Measurements from ENCODE around the gene HSDL1.

DNA sequence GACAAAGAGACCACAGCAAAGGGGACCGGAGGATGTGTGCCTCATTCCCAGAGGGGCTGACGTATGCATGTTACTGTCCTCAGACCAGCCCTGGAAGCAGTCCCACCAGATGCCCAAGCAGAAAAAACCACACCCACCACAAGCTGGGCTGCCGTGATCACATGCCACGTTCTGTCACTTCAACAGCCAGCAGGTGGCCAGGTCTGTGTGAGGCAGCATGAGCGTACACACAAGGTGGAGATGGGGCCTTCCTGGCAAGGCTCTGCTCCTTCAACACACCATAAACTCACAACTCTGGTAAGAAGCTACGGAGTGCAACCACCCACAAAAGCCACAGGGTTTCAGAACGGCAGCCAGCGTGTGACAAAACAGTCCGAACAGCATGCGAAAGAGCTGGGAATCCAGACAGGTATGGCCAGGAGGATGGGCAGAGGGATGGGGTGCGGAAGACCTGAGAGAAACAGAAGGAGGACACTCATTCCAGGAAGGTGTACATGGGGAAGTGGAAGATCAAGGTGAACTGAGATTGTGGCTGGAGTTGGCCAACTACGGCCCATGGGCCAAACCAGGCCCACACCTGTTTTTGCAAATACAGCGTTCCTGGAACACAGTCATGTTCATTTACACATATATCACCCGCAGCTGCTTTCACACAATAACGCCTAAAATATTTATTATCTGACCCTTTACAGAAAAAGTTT is 56.1 kb downstream of the HSDL1 start:
- TF ChIP-seq, protein P1, sequence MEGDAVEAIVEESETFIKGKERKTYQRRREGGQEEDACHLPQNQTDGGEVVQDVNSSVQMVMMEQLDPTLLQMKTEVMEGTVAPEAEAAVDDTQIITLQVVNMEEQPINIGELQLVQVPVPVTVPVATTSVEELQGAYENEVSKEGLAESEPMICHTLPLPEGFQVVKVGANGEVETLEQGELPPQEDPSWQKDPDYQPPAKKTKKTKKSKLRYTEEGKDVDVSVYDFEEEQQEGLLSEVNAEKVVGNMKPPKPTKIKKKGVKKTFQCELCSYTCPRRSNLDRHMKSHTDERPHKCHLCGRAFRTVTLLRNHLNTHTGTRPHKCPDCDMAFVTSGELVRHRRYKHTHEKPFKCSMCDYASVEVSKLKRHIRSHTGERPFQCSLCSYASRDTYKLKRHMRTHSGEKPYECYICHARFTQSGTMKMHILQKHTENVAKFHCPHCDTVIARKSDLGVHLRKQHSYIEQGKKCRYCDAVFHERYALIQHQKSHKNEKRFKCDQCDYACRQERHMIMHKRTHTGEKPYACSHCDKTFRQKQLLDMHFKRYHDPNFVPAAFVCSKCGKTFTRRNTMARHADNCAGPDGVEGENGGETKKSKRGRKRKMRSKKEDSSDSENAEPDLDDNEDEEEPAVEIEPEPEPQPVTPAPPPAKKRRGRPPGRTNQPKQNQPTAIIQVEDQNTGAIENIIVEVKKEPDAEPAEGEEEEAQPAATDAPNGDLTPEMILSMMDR (IDR thresholded peaks at IDR 0.05; ENCODE audit: control extremely low read depth in 1 of 3, insufficient read depth in 1 of 3, low read depth in 1 of 3, low read length in 3 of 3) = no peak
- TF ChIP-seq RBBP5 (IDR thresholded peaks at IDR 0.05; ENCODE audit: borderline replicate concordance, low read depth, low read length) = no peak
- TF ChIP-seq TCF12 (IDR thresholded peaks at IDR 0.05; ENCODE audit: low read depth, low read length) = no peak
- TF ChIP-seq CEBPB (IDR thresholded peaks at IDR 0.05; ENCODE audit: low read depth, low read length) = no peak
- no peak for TF ChIP-seq KDM4A (IDR thresholded peaks at IDR 0.05; ENCODE audit: low read depth, low read length, severe bottlenecking)
- no peak for TF ChIP-seq EP300 (IDR thresholded peaks at IDR 0.05; ENCODE audit: borderline replicate concordance in 1 of 2, low read depth in 2 of 2, low read length in 2 of 2)
- TF ChIP-seq CBX5 (IDR thresholded peaks at IDR 0.05; ENCODE audit: low read depth, low read length) = no peak
- TF ChIP-seq YY1 (IDR thresholded peaks at IDR 0.05; ENCODE audit: low read depth, low read length) = no peak
- TF ChIP-seq CREB1 (IDR thresholded peaks at IDR 0.05) = no peak
- TF ChIP-seq SUZ12 (IDR thresholded peaks at IDR 0.05; ENCODE audit: low read length) = no peak
